NCI-H2107 treated with DMSO at 0.1 percent for 48 hours (cell line): ENCODE measurements around the gene ZBTB17.

Experiments used
- DNase-seq: peaks from one replicate; lab custom pipeline; 2025; ENCODE audit not compliant: unreplicated experiment; lab: John Stamatoyannopoulos, UW

ZBTB17 gene

GRCh38 chr1:15948091-15948591, 27.8 kb downstream of the ZBTB17 start:
- DNase-seq, result no peak

GRCh38 chr1:15947382-15948090, 28.4 kb downstream of the ZBTB17 start:
- DNase-seq, result no peak

- no peak for DNase-seq
Measured at GRCh38 chr1:15946571-15947381, 29.1 kb downstream of the ZBTB17 start.

- DNase-seq, result no peak
Measured at GRCh38 chr1:15945832-15946448, 30.0 kb downstream of the ZBTB17 start.

GRCh38 chr1:15945011-15945831, 30.7 kb downstream of the ZBTB17 start:
- DNase-seq, result no peak

GRCh38 chr1:15944308-15945010, 31.4 kb downstream of the ZBTB17 start:
- DNase-seq, result no peak

- DNase-seq, result no peak
Measured at GRCh38 chr1:15943992-15944307, 32.0 kb downstream of the ZBTB17 start.

GRCh38 chr1:15943328-15943991, 32.4 kb downstream of the ZBTB17 start:
- DNase-seq, result no peak

GRCh38 chr1:15942661-15943327, 33.1 kb downstream of the ZBTB17 start:
- no peak for DNase-seq

- DNase-seq, result no peak
Measured at GRCh38 chr1:15941899-15942660, 33.8 kb downstream of the ZBTB17 start.

- DNase-seq, result no peak
Measured at GRCh38 chr1:15941044-15941840, 34.7 kb downstream of the ZBTB17 start.

- no peak for DNase-seq
Measured at GRCh38 chr1:15940110-15941043, 35.5 kb downstream of the ZBTB17 start.

GRCh38 chr1:15939181-15940109, 36.5 kb downstream of the ZBTB17 start:
- no peak for DNase-seq

GRCh38 chr1:15938628-15939161, 37.2 kb downstream of the ZBTB17 start:
- no peak for DNase-seq

GRCh38 chr1:15937706-15938168, 38.2 kb downstream of the ZBTB17 start:
- DNase-seq, result no peak
